Astrocyte (in vitro differentiated cells and primary cell): ENCODE results near the gene KDM1A.

ENCODE experiments used
- EZH2 ChIP-seq: IDR thresholded peaks from 2 replicates; pipeline ENCODE4 v1.6.1; 2012; ENCODE audit warnings: mild to moderate bottlenecking, low read length, inconsistent platforms; ENCODE audit not compliant: insufficient read depth
- TF ChIP-seq, protein P1 (sequence below): IDR thresholded peaks from 2 replicates; pipeline ENCODE4 v1.5.1; 2011; ENCODE audit warnings: low read depth, mild to moderate bottlenecking, inconsistent platforms, low read length, moderate library complexity; ENCODE audit not compliant: insufficient read depth

DNA sequence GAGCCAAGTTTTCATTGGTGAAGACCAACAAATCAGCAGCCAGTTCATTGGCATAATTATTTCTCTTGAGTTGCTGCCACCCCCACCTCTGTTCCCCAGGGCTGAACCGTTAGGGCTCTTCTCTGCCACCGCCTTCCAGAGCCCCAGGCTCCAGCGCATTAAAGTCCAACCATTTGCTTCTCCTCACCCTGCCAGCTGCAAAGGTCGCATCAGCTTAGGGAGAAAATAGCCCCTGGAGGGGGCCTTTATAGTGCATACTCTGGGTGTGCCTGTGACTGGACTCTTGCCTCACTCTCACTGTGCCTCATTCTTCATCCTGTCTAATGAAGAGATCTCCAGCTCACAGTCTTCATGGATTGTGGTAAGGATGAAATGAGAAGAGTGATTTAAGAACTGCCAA lies 50.4 kb downstream of the KDM1A start:
- TF ChIP-seq, protein P1, sequence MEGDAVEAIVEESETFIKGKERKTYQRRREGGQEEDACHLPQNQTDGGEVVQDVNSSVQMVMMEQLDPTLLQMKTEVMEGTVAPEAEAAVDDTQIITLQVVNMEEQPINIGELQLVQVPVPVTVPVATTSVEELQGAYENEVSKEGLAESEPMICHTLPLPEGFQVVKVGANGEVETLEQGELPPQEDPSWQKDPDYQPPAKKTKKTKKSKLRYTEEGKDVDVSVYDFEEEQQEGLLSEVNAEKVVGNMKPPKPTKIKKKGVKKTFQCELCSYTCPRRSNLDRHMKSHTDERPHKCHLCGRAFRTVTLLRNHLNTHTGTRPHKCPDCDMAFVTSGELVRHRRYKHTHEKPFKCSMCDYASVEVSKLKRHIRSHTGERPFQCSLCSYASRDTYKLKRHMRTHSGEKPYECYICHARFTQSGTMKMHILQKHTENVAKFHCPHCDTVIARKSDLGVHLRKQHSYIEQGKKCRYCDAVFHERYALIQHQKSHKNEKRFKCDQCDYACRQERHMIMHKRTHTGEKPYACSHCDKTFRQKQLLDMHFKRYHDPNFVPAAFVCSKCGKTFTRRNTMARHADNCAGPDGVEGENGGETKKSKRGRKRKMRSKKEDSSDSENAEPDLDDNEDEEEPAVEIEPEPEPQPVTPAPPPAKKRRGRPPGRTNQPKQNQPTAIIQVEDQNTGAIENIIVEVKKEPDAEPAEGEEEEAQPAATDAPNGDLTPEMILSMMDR, result no peak
- TF ChIP-seq EZH2, result no peak
